K562 (cell line): Measurements from ENCODE around the gene ZNF451. TPM values are rescaled to one million over a fixed set of nuclear protein-coding genes. Genes with fewer than 3 reads are reported as not detected.

Experiments used
- BCOR ChIP-seq: fragments of 450-650 bp; IDR thresholded peaks from 2 replicates; pipeline ENCODE4 v1.6.1; 2016
- CBX3 ChIP-seq, 2 experiments: IDR thresholded peaks; 1 replicate in 1 of 2; 2 replicates in 1 of 2; pipeline ENCODE4 v1.6.1; 2012; ENCODE audit warnings: inconsistent platforms in 2 of 2, low read length in 2 of 2, borderline replicate concordance in 1 of 2, control low read depth in 1 of 2
- DIDO1 ChIP-seq: fragments of 450-650 bp; IDR thresholded peaks from 2 replicates; pipeline ENCODE4 v1.6.1; 2016; ENCODE audit warnings: low read depth, missing biosample characterization, missing genetic modification characterization
- FOS ChIP-seq: IDR thresholded peaks from 3 replicates; pipeline ENCODE4 v1.6.1; 2011; ENCODE audit not compliant: insufficient read length; ENCODE audit errors: extremely low read depth
- LARP7 ChIP-seq: fragments of 450-650 bp; IDR thresholded peaks from 2 replicates; pipeline ENCODE4 v1.6.1; 2016
- MCM5 ChIP-seq: fragments of 450-650 bp; IDR thresholded peaks from 2 replicates; pipeline ENCODE4 v1.6.1; 2016; ENCODE audit warnings: low read depth
- PHF21A ChIP-seq: fragments of 450-650 bp; IDR thresholded peaks from 2 replicates; pipeline ENCODE4 v1.6.1; 2017; ENCODE audit warnings: low read depth, borderline replicate concordance
- RBM15 ChIP-seq: fragments of 200-400 bp; formaldehyde crosslinking; IDR thresholded peaks from 2 replicates; pipeline ENCODE4 v1.6.1; 2018; ENCODE audit warnings: mild to moderate bottlenecking, low read length, moderate library complexity; ENCODE audit not compliant: insufficient read depth
- SMAD4 ChIP-seq: fragments of 250-450 bp; sonication (Bioruptor Pico); conservative IDR thresholded peaks from 2 replicates; pipeline ENCODE4 v1.8.0; 2021; ENCODE audit warnings: inconsistent platforms, mild to moderate bottlenecking, moderate library complexity
- SMARCA5 ChIP-seq: fragments of 450-650 bp; IDR thresholded peaks from 2 replicates; pipeline ENCODE4 v1.6.1; 2016
- SOX6 ChIP-seq: fragments of 450-650 bp; IDR thresholded peaks from 2 replicates; pipeline ENCODE4 v1.6.1; 2014; ENCODE audit warnings: mild to moderate bottlenecking
- TAF1 ChIP-seq: IDR thresholded peaks from 2 replicates; pipeline ENCODE4 v1.6.1; 2011; ENCODE audit warnings: mild to moderate bottlenecking, low read length, moderate library complexity; ENCODE audit not compliant: insufficient read depth, control insufficient read depth, severe bottlenecking; ENCODE audit errors: extremely low read depth
- TAF9B ChIP-seq: fragments of 450-650 bp; IDR thresholded peaks from 2 replicates; pipeline ENCODE4 v1.6.1; 2018; ENCODE audit warnings: mild to moderate bottlenecking; ENCODE audit not compliant: partially characterized antibody
- ZBED1 ChIP-seq: IDR thresholded peaks from 2 replicates; pipeline ENCODE4 v1.6.1; 2014
- ZNF174 ChIP-seq: fragments of 250-450 bp; sonication (Bioruptor Pico); IDR thresholded peaks from 2 replicates; pipeline ENCODE4 v1.4.0; 2020; ENCODE audit warnings: mild to moderate bottlenecking
- ZNF644 ChIP-seq: fragments of 200-800 bp; sonication (Bioruptor generic); IDR thresholded peaks from 2 replicates; pipeline ENCODE4 v1.6.1; 2016; ENCODE audit warnings: low read depth, missing genetic modification characterization, missing compliant biosample characterization
- polyA plus RNA-seq, 8 experiments: library from polyadenylated mRNA; depleted of rRNA in 4 of 8; stranded (reverse) in 5 of 8; unstranded in 3 of 8; fragments of >200 nt; fragmentation: Nextera tagmentation in 2 of 8; fragmentation: Illumina TruSeq in 1 of 8; extraction: Ambion mirVana in 2 of 8; extraction: Trizol in 1 of 8; gene quantifications; 2 replicates each; pipeline versions ENCODE4 v1.2.1 to v1.2.3, GENCODE V29; 2011 to 2014; ENCODE audit warnings: inconsistent platforms in 1 of 8, missing spikeins in 1 of 8
- total RNA-seq, 7 experiments: library from RNA; depleted of rRNA in 6 of 7; stranded (reverse); fragments of >200 nt in 6 of 7; fragmentation: Illumina TruSeq in 2 of 7; extraction: Trizol in 2 of 7; gene quantifications; 2 replicates each; pipeline versions ENCODE4 v1.2.1 to v1.2.3, GENCODE V29; 2011 to 2021; ENCODE audit warnings: low replicate concordance in 1 of 7
- TF ChIP-seq, protein P1 (sequence below), 2 experiments: fragments of 450-650 bp; IDR thresholded peaks; 2 replicates each; pipeline ENCODE4 v1.6.1; 2016
- TF ChIP-seq, protein P2 (sequence below): fragments of 450-650 bp; formaldehyde crosslinking; IDR thresholded peaks from 2 replicates; pipeline ENCODE4 v1.4.0; 2020; ENCODE audit warnings: mild to moderate bottlenecking, mixed read lengths
- TF ChIP-seq, protein P3 (sequence below): fragments of 250-450 bp; sonication (Bioruptor Pico); IDR thresholded peaks from 2 replicates; pipeline ENCODE4 v1.8.0; 2021; ENCODE audit warnings: moderate library complexity, mild to moderate bottlenecking, inconsistent platforms
- TF ChIP-seq, protein P4 (sequence below): IDR thresholded peaks from 3 replicates; pipeline ENCODE4 v1.6.1; 2011; ENCODE audit warnings: borderline replicate concordance, mild to moderate bottlenecking; ENCODE audit not compliant: insufficient read length, insufficient read depth
- TF ChIP-seq, protein P5 (sequence below): sonication (generic); formaldehyde crosslinking; IDR thresholded peaks from 2 replicates; pipeline ENCODE4 v1.8.1; 2023; ENCODE audit warnings: missing genetic modification reagents, mild to moderate bottlenecking, borderline replicate concordance

Gene ZNF451
- total and polyA plus RNA-seq, 9 of the 15 experiments (the other 6 are each of a cell fraction or from before 2014, with no cell fraction given), result 16.1 to 74.3 (median 38.3) TPM

DNA sequence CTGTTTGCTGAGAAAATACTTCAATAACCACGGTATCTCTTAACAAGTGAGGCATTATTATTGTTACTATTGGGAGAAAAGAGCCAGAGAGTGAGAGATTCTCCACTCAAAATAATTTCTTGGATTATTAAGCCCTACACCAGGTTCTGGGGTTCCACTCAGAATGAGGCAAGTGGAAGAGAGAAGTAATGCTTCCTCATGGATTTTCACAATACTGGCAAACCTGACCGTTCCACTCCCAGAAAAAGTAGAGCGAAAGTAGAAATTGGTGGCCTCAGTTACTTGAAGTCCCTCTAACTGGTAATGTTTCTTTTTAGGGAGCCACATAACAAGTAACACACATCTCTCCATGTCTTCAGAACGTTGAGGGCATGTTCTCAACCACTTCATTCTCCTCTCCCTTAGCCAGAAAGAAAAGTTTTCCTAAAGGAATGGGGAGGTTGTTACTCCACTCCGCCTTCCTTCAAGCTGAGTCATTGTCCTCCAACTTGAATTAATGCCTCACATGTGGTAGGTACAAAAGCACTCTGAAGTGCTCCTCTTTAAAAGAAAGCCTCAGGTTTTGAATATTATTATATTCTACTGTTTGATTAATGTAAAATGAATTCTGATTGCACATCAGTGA, 84.0 kb downstream of the ZNF451 start (continued):
- TF ChIP-seq, protein P1, sequence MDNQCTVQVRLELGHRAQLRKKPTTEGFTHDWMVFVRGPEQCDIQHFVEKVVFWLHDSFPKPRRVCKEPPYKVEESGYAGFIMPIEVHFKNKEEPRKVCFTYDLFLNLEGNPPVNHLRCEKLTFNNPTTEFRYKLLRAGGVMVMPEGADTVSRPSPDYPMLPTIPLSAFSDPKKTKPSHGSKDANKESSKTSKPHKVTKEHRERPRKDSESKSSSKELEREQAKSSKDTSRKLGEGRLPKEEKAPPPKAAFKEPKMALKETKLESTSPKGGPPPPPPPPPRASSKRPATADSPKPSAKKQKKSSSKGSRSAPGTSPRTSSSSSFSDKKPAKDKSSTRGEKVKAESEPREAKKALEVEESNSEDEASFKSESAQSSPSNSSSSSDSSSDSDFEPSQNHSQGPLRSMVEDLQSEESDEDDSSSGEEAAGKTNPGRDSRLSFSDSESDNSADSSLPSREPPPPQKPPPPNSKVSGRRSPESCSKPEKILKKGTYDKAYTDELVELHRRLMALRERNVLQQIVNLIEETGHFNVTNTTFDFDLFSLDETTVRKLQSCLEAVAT (IDR thresholded peaks at IDR 0.05), result peak in 1 of 2 experiments; percentile 48; a peak in 2 of 4 replicates
- TF ChIP-seq MCM5 (no peak), SOX6 (no peak), ZNF644 (tag) (0 out of 2 replicates have a peak, but pooled peaks have one; percentile 20), SMARCA5 (no peak), TAF9B (peak; percentile 31), RBM15 (no peak), CBX3 (IDR thresholded peaks at IDR 0.05; ENCODE audit: borderline replicate concordance in 1 of 2, low read length in 2 of 2) (no peak), FOS (no peak), TAF1 (no peak), DIDO1 (tag) (no peak), SMAD4 (CRISPR knock-in tag) (no peak), LARP7 (no peak), BCOR (no peak), ZNF174 (CRISPR knock-in tag) (no peak), ZBED1 (no peak), PHF21A (no peak)
- TF ChIP-seq, protein P2, sequence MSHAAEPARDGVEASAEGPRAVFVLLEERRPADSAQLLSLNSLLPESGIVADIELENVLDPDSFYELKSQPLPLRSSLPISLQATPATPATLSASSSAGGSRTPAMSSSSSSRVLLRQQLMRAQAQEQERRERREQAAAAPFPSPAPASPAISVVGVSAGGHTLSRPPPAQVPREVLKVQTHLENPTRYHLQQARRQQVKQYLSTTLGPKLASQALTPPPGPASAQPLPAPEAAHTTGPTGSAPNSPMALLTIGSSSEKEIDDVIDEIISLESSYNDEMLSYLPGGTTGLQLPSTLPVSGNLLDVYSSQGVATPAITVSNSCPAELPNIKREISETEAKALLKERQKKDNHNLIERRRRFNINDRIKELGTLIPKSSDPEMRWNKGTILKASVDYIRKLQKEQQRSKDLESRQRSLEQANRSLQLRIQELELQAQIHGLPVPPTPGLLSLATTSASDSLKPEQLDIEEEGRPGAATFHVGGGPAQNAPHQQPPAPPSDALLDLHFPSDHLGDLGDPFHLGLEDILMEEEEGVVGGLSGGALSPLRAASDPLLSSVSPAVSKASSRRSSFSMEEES (CRISPR knock-in tag), result no peak
- TF ChIP-seq, protein P3, sequence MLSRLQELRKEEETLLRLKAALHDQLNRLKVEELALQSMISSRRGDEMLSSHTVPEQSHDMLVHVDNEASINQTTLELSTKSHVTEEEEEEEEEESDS, result no peak
- TF ChIP-seq, protein P4, sequence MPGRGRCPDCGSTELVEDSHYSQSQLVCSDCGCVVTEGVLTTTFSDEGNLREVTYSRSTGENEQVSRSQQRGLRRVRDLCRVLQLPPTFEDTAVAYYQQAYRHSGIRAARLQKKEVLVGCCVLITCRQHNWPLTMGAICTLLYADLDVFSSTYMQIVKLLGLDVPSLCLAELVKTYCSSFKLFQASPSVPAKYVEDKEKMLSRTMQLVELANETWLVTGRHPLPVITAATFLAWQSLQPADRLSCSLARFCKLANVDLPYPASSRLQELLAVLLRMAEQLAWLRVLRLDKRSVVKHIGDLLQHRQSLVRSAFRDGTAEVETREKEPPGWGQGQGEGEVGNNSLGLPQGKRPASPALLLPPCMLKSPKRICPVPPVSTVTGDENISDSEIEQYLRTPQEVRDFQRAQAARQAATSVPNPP, result no peak
- TF ChIP-seq, protein P5, sequence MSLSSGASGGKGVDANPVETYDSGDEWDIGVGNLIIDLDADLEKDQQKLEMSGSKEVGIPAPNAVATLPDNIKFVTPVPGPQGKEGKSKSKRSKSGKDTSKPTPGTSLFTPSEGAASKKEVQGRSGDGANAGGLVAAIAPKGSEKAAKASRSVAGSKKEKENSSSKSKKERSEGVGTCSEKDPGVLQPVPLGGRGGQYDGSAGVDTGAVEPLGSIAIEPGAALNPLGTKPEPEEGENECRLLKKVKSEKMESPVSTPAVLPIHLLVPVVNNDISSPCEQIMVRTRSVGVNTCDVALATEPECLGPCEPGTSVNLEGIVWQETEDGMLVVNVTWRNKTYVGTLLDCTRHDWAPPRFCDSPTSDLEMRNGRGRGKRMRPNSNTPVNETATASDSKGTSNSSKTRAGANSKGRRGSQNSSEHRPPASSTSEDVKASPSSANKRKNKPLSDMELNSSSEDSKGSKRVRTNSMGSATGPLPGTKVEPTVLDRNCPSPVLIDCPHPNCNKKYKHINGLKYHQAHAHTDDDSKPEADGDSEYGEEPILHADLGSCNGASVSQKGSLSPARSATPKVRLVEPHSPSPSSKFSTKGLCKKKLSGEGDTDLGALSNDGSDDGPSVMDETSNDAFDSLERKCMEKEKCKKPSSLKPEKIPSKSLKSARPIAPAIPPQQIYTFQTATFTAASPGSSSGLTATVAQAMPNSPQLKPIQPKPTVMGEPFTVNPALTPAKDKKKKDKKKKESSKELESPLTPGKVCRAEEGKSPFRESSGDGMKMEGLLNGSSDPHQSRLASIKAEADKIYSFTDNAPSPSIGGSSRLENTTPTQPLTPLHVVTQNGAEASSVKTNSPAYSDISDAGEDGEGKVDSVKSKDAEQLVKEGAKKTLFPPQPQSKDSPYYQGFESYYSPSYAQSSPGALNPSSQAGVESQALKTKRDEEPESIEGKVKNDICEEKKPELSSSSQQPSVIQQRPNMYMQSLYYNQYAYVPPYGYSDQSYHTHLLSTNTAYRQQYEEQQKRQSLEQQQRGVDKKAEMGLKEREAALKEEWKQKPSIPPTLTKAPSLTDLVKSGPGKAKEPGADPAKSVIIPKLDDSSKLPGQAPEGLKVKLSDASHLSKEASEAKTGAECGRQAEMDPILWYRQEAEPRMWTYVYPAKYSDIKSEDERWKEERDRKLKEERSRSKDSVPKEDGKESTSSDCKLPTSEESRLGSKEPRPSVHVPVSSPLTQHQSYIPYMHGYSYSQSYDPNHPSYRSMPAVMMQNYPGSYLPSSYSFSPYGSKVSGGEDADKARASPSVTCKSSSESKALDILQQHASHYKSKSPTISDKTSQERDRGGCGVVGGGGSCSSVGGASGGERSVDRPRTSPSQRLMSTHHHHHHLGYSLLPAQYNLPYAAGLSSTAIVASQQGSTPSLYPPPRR (CRISPR knock-in tag), result no peak
